ENCODE results near the gene ARHGAP29.
"Not testable (repeated sequence)": the region's sequence is repeated elsewhere in the genome, so short reads cannot be mapped to it uniquely, and the experiment has no call there.

The ARHGAP29 gene

DNA sequence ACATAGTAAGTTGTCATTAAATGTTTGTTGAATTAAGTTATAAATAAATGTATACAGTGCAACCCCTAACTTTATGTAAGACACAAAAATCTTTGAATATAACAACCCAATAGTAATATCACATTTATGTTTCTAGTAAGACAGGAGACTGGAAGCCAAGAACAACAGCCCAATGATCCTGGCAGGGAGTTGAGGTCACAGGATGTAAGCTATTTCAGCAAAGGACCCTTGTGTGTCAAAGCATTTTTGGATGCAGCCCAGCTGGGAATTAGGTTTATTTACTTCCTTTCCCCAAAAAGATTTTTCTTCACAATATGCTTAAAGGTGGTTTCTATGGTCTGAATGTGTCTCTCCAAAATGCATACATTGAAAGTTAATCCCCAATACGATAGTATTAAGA, 82.4 kb downstream of the ARHGAP29 start:
- DNase-seq (no peak), ATAC-seq (replicated peaks) (no peak)
- Mint-ChIP-seq H3K9me3 (peaks cover 0 to 4% of the 10 kb centered on the region in 2 donors), H3K27me3 (no peaks in the 10 kb centered on the region), H3K4me1 (no peaks in the 10 kb centered on the region), H3K4me3 (no peak overlapping the region), H3K27ac (no peak overlapping the region), H3K36me3 (no peaks in the 10 kb centered on the region)

DNA sequence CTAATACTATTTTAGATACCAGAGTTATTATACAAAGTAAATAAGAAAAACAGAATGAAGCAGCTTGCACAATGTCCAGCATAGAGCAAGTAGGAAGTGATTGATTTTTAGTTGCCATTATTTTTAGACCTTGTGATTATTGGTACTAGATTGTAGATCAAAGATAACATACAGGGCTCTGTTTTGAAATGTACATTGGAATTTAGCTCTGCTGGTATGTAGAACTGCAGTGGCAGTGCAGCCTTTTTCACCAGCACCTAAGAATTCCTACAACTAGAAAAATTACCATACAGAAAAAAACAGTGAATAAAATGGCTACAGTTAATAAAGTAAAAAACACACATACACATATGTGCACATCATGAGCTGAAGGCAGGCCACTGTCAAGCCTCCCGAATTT, 84.3 kb downstream of the ARHGAP29 start:
- DNase-seq: no peak
- no peak for ATAC-seq (replicated peaks)
- Mint-ChIP-seq H3K27me3 (no peaks in the 10 kb centered on the region), H3K4me3 (no peak overlapping the region), H3K4me1 (no peaks in the 10 kb centered on the region), H3K9me3 (peaks cover 0 to 4% of the 10 kb centered on the region in 2 donors), H3K36me3 (no peaks in the 10 kb centered on the region), H3K27ac (no peak overlapping the region)

DNA sequence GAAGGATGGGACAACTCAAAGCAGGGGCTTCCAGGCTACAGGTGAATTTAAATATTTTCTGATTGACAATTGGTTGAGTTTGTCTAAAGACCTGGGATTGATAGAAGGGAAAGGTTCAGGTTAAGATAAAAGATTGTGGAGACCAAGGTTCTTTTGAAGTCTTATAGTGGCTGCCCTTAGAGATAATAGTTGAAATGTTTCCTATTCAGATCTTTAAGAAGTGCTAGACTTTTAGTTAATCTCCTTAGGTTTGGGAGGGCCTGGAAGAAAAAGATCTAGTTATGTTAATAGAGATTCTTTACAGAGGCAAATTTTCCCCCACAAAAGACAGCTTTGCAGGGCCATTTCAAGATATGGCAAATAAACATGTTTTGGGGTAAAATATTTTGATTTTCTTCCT, 88.2 kb downstream of the ARHGAP29 start:
- H3K9me3 Mint-ChIP-seq; DNase-seq; H3K27ac Mint-ChIP-seq; H3K4me1 Mint-ChIP-seq; H3K36me3 Mint-ChIP-seq; H3K4me3 Mint-ChIP-seq; H3K27me3 Mint-ChIP-seq; ATAC-seq (replicated peaks): not testable (repeated sequence)

DNA sequence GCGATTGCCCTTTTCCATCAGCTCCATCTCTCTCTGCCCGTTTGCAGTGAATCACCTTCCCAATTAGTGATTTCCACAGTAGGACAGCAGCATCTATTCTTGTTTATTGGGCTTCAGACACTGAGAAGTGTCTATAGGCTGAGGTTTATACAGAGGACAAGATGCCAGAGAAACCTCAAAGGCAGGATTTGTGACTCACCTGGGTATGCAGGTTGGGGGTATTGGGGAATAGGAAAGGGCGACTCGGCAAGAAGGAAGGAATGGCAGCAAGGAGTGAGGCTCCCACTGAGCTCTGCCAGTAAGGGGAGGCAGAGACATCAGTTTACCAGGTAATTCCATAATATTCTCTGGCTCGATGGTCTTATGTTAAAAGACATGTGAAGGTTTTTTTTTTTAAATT, 91.1 kb downstream of the ARHGAP29 start:
- H3K36me3 Mint-ChIP-seq: no peaks in the 10 kb centered on the region
- no peaks in the 10 kb centered on the region for H3K4me1 Mint-ChIP-seq
- no peak overlapping the region for H3K4me3 Mint-ChIP-seq
- ATAC-seq (replicated peaks) (no peak), DNase-seq (no peak)
- H3K27me3 Mint-ChIP-seq: no peaks in the 10 kb centered on the region
- no peak overlapping the region for H3K27ac Mint-ChIP-seq
- H3K9me3 Mint-ChIP-seq: no peaks in the 10 kb centered on the region

DNA sequence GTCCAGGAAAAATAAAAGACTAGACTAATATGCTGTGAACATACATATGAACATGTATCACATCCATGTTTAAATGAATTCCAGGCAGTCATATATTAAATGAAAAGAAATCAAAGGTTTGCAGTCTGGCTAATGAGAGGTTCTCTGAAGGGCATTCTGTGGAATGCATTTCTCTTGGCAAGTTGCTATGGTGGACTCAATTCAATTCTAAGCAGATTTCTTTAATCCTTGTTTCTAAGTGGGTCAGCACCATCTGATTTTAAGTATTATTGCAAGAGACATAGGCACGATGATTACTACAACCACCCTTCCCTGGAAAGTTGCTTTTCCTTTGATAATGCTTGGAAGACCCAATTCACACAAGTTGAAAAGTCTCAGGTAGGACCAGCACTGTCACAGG, 92.5 kb downstream of the ARHGAP29 start:
- no peaks in the 10 kb centered on the region for H3K27me3 Mint-ChIP-seq
- ATAC-seq (replicated peaks) (no peak), DNase-seq (no peak)
- H3K36me3 Mint-ChIP-seq: no peaks in the 10 kb centered on the region
- H3K4me1 Mint-ChIP-seq: no peaks in the 10 kb centered on the region
- no peaks in the 10 kb centered on the region for H3K9me3 Mint-ChIP-seq
- H3K27ac Mint-ChIP-seq: no peak overlapping the region
- H3K4me3 Mint-ChIP-seq: no peak overlapping the region

DNA sequence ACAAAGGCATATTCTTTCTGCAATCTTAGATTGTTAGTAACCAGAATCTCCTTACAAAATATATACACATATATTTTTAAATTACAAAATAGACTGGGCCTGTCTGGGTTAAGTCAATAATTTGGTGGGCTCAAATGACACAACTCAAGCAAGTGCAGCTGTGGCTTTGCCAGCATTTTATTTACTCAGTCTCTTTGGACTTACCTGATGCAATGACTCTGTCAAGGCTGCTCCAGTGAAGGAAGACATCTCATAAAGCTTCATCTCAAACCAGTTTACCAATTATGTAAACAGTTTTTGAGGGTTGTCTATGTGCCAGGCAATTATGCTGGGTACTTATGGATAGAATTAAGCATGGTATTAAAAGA, 93.6 kb downstream of the ARHGAP29 start:
- ATAC-seq (replicated peaks): no peak
- no peaks in the 10 kb centered on the region for H3K4me1 Mint-ChIP-seq
- no peaks in the 10 kb centered on the region for H3K36me3 Mint-ChIP-seq
- no peak overlapping the region for H3K4me3 Mint-ChIP-seq
- peaks cover 5 to 8% of the 10 kb centered on the region in 2 donors for H3K27me3 Mint-ChIP-seq
- no peak for DNase-seq
- H3K27ac Mint-ChIP-seq: no peak overlapping the region
- H3K9me3 Mint-ChIP-seq: no peaks in the 10 kb centered on the region

DNA sequence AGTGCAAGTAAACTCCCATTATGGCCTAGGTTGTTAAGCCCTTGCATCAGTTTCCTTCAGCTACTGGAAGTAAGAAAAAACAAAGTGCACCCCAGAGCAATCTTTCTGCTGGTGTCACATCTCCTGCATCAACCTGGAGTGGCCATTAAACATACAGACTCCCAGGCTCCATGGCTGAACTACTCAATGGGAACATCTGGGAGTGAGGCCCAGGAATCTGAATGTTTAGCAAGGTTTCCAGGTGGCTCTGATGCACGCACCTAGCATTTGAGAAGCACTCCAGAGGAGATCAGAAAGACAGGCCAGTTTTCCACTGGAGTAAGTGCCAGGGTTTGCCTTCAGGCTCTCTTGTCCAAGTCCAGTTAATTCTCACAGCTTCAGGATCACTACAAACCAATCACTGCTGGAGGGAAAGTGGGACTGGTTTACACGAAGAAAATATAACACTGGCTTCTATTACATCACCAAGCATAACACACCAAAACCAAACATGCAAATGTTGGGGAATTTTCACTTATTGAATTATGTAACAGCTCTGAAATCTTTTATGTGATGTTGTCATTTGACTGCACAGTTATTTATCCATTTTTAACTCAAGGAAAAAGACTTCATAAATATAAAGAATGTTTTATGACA, 94.1 kb downstream of the ARHGAP29 start:
- Mint-ChIP-seq H3K4me3 (no peak overlapping the region), H3K9me3 (no peaks in the 10 kb centered on the region), H3K27me3 (peaks cover 5 to 9% of the 10 kb centered on the region in 2 donors), H3K4me1 (no peaks in the 10 kb centered on the region), H3K27ac (no peak overlapping the region), H3K36me3 (no peaks in the 10 kb centered on the region)
- DNase-seq: no peak
- ATAC-seq (replicated peaks): no peak

DNA sequence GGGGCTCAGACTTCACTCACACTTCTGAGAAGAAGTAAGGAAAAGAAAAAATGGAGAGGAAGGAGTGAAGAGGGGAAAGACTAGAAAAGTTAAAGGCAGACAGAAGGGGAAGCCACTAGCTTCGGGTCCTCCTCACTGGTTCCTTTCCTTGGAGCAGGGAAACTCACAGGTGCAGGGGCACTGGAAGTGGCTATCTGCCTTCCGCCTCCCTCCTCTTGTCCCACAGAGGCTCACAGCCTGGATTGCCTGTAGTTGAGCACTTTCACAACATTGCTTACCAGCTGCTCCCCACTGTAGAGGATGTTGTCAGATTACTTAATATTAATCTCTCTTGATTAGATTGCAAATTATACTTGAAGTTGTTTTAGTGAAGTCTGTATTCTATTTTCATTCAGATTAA, 94.8 kb downstream of the ARHGAP29 start:
- Mint-ChIP-seq H3K4me3 (no peak overlapping the region), H3K36me3 (no peaks in the 10 kb centered on the region), H3K9me3 (no peaks in the 10 kb centered on the region), H3K27me3 (peaks cover 5 to 9% of the 10 kb centered on the region in 2 donors), H3K27ac (no peak overlapping the region), H3K4me1 (no peaks in the 10 kb centered on the region)
- ATAC-seq (replicated peaks) (no peak), DNase-seq (no peak)

DNA sequence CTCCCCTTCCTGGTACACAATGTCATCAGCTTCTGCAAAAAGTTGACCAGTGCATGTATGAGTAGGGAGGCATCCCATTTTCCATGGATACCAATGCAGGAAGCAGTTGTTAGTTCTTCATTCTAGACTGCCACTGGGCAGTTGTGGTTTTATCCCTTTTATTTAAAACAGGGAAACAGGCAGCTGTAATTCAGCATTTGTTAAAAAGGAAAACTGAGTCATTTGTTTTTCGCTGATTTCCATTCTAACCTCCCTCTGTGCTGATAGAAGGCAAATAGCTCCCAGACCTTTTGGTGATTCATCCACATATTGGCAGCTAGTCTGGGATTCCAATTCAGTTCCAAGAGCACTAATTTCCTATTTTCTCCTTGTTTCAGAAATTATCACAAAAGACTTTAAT, 95.4 kb downstream of the ARHGAP29 start:
- Mint-ChIP-seq H3K9me3 (no peaks in the 10 kb centered on the region), H3K36me3 (no peaks in the 10 kb centered on the region), H3K4me3 (no peak overlapping the region), H3K27ac (no peak overlapping the region), H3K27me3 (peaks cover 5 to 9% of the 10 kb centered on the region in 2 donors), H3K4me1 (no peaks in the 10 kb centered on the region)
- no peak for ATAC-seq (replicated peaks)
- no peak for DNase-seq

DNA sequence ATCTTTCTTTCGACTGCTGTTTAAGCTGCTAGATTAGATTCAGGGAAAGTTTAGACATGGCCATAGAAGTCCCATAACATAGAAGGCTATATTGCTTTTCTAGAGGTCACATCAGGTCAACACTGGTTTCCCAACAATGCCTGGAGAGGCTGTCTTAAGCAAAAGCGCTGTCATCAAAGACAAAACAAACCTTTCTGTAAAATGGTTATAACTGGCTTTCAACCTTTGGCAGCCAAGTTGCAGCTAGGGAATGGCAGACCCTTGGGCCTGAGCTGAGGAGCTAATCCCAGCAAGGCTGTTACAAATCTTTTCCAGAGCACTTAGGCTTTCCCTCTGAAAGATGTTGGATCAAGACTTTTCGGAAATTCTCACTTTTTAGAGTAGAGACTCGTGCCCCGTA, 105.3 kb downstream of the ARHGAP29 start:
- DNase-seq (no peak), ATAC-seq (replicated peaks) (no peak)
- peaks cover 9 to 10% of the 10 kb centered on the region in 2 donors for H3K9me3 Mint-ChIP-seq
- no peak overlapping the region for H3K4me3 Mint-ChIP-seq
- no peaks in the 10 kb centered on the region for H3K4me1 Mint-ChIP-seq
- H3K27ac Mint-ChIP-seq: no peak overlapping the region
- peaks cover 17 to 22% of the 10 kb centered on the region in 2 donors for H3K27me3 Mint-ChIP-seq
- no peaks in the 10 kb centered on the region for H3K36me3 Mint-ChIP-seq

DNA sequence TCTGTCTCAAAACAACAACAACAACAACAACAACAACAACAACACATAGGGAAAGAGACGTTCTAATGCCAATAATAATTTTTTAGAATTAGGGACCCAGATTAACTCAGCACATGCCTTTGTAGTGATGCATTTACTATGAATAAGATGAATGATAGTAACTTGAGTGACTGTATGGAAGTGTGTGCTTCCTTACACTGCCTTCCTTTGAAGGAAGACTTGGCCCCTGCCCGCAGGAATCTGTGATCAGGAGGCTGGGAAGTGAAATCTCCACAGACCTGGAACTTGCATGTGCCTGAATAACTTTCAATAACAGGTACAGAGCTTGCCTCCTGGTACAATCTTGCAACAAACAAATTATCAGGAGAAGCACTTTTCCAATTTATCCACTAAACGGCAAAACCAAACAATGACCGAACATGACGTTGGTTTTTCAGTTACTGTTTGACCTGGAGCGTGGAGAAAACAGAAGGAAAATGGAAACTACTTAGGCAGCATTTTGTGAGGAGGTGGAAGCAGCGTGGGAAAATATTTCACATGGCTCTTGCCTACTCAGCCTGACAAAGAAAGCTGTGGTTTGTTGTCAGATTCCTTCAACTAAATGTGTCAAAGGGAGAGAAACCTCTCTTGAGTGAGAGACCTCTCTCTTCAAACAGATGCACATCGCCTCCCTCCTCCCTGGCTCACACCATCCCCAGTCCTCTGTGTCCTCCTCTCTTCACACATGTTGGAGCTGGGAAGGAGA, 106.4 kb downstream of the ARHGAP29 start:
- Mint-ChIP-seq H3K4me1 (no peaks in the 10 kb centered on the region), H3K27me3 (peaks cover 13 to 22% of the 10 kb centered on the region in 2 donors), H3K36me3 (no peaks in the 10 kb centered on the region), H3K4me3 (no peak overlapping the region), H3K9me3 (peaks cover 9 to 10% of the 10 kb centered on the region in 2 donors), H3K27ac (no peak overlapping the region)
- no peak for DNase-seq
- ATAC-seq (replicated peaks): no peak

DNA sequence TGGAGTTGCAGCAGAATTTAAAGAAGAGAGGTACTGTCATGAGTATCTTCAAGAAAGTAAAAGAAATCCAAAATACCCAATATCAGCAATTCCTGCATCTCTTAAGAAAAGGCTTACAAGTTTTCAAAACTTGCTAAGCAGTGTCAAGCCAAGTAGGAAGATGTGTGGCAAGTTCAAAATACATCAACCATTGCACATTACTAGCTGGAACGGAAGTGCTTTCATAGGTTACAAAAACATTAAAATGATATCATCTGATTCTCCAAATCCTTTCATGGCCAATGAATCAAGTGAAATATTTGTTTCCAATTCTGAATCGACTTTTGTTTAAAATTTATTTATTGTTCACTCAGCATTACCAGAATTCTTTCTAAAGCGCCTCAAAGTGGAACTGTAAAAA, 110.7 kb downstream of the ARHGAP29 start:
- no peak for ATAC-seq (replicated peaks)
- no peak overlapping the region for H3K27ac Mint-ChIP-seq
- H3K4me1 Mint-ChIP-seq: no peaks in the 10 kb centered on the region
- no peak for DNase-seq
- peaks cover 0 to 4% of the 10 kb centered on the region in 2 donors for H3K9me3 Mint-ChIP-seq
- peaks cover 5 to 18% of the 10 kb centered on the region in 2 donors for H3K27me3 Mint-ChIP-seq
- no peaks in the 10 kb centered on the region for H3K36me3 Mint-ChIP-seq
- H3K4me3 Mint-ChIP-seq: no peak overlapping the region

DNA sequence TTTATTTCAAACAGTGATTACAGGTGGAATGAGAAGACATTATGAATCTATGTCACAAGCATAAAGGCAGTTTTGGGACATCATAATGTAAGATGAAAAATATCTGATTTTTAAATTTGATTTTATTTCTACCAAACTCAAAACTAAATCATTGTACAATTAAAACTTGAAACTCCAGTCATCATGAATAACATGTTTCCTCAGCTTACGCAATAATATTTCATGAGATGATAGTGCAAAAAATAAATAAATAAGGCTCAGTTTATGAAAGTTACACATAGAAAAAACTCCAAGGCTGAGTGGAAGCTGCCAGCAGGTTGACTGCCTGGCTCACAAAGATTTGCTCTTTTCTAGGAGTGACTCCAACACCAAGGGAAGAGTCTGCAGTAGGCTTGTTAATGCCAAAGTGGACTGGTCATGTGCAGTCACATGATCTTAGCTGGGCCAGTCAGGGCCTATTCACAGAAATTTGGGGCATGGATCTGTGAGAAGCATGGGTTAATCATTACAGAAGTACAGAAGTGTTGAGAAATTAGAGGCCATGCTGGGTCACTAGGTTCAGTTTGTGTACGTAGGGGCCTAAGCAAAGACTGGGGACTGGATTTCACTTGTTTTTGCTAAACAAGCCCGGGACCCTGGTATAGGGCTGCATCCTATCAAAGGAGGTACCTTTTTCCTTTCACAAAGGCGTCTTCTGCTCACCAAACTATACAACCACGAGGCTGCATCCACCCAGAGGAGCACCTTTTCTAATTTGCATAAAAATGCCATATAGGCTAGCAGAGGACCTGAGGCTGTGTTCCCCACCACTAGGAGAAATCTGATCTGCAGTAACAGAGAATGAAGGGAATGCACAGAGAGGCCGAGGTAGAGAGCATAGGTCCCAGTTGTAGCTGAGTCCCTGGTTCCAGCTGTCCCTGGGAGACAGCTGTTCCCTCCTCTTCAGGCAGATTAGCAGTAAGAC, 111.6 kb downstream of the ARHGAP29 start:
- no peak overlapping the region for H3K27ac Mint-ChIP-seq
- H3K36me3 Mint-ChIP-seq: no peaks in the 10 kb centered on the region
- H3K9me3 Mint-ChIP-seq: peaks cover 0 to 1% of the 10 kb centered on the region in 2 donors
- H3K27me3 Mint-ChIP-seq: peaks cover 9 to 21% of the 10 kb centered on the region in 2 donors
- no peaks in the 10 kb centered on the region for H3K4me1 Mint-ChIP-seq
- no peak overlapping the region for H3K4me3 Mint-ChIP-seq
- DNase-seq (no peak), ATAC-seq (replicated peaks) (no peak)

DNA sequence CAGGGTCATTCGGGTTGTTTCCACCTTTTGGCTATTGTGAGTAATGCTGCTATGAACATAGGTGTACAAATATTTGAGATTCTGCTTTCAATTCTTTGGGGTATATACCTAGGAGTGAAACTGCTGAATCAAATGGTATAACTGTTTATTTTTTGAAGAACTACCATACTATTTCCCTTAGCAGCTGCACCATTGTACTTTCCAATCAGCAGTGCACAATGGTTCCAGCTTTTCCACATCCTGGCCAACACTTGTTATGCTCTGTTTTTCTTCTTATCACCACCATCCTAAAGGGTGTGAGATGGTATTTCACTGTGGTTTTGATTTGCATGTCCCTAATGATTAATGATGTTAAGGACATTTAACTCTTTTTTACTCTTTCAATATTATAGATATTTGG, 112.8 kb downstream of the ARHGAP29 start:
- H3K4me1 Mint-ChIP-seq: no peaks in the 10 kb centered on the region
- ATAC-seq (replicated peaks) (no peak), DNase-seq (no peak)
- H3K27ac Mint-ChIP-seq: no peak overlapping the region
- no peaks in the 10 kb centered on the region for H3K36me3 Mint-ChIP-seq
- H3K27me3 Mint-ChIP-seq: peaks cover 17 to 28% of the 10 kb centered on the region in 2 donors
- no peak overlapping the region for H3K4me3 Mint-ChIP-seq
- H3K9me3 Mint-ChIP-seq: no peaks in the 10 kb centered on the region

Data from stimulated activated naive B cell treated with anti-CD40 and anti-IgM and Interleukin-4, amounts not matched to agents 10 μg/mL and 1 μg/mL and 100 μg/mL, for 72 hours (primary cell).